Chondrocyte (in vitro differentiated cells): ENCODE results near the gene TTLL5. TPM values are rescaled to one million over a fixed set of nuclear protein-coding genes. Genes with fewer than 3 reads are reported as not detected.

Source experiments
- DNase-seq: peaks from one replicate; pipeline ENCODE4 v3.0.0; 2021; ENCODE audit warnings: mixed read lengths, low spot score
- H3K27ac Mint-ChIP-seq: one replicate; pipeline ENCODE4 v1.8.0; 2021; ENCODE audit warnings: mild to moderate bottlenecking, moderate library complexity, mixed read lengths; ENCODE audit not compliant: unreplicated experiment
- H3K27me3 Mint-ChIP-seq: 2 replicates; pipeline ENCODE4 v1.8.0; 2021; ENCODE audit warnings: low read depth, mixed read lengths
- H3K36me3 Mint-ChIP-seq: 2 replicates; pipeline ENCODE4 v1.8.0; 2021; ENCODE audit warnings: low read depth, mixed read lengths
- H3K4me1 Mint-ChIP-seq: 2 replicates; pipeline ENCODE4 v1.8.0; 2021; ENCODE audit warnings: low read depth, mild to moderate bottlenecking, mixed read lengths
- H3K4me3 Mint-ChIP-seq: one replicate; pipeline ENCODE4 v1.8.0; 2021; ENCODE audit warnings: mild to moderate bottlenecking, moderate library complexity, mixed read lengths; ENCODE audit not compliant: unreplicated experiment
- H3K9me3 Mint-ChIP-seq: 2 replicates; pipeline ENCODE4 v1.8.0; 2021; ENCODE audit warnings: low read depth, mixed read lengths
- CTCF ChIP-seq: fragments of 200-600 bp; sonication (generic); IDR thresholded peaks from 2 replicates; pipeline ENCODE4 v1.5.0; 2021; ENCODE audit warnings: antibody characterized with exemption, mild to moderate bottlenecking, moderate library complexity
- total RNA-seq: library from RNA; stranded (reverse); gene quantifications from 3 replicates; pipeline ENCODE4 v1.2.1, GENCODE V29; 2021

Gene TTLL5
- total RNA-seq, 1 donor from 2014 or later: 22.1 TPM

DNA sequence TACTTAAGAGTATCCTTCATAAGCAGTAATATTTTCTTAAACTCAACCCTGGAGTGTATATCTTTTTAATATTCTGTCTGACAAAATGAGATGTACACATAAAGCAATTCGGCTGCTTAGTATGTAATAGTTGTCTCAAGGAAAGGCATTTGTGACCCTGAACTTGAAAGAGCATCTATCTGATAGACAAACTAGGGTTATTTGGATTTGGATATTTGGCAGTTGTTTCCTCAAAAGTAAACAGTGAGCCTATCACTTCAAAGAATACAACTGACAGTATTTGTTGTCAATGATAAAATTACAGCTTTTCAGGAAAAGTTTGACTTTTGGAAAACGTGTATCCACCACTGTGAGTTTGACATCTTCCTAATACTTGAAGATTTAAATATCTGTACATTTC, 197.3 kb downstream of the TTLL5 start:
- H3K36me3 Mint-ChIP-seq: peaks cover 3% of the 10 kb centered on the region
- DNase-seq: no peak
- no peaks in the 10 kb centered on the region for H3K27me3 Mint-ChIP-seq
- no peaks in the 10 kb centered on the region for H3K9me3 Mint-ChIP-seq
- H3K4me3 Mint-ChIP-seq: no peak overlapping the region
- H3K27ac Mint-ChIP-seq: no peak overlapping the region
- H3K4me1 Mint-ChIP-seq: peaks cover 38% of the 10 kb centered on the region
- no peak for TF ChIP-seq CTCF

DNA sequence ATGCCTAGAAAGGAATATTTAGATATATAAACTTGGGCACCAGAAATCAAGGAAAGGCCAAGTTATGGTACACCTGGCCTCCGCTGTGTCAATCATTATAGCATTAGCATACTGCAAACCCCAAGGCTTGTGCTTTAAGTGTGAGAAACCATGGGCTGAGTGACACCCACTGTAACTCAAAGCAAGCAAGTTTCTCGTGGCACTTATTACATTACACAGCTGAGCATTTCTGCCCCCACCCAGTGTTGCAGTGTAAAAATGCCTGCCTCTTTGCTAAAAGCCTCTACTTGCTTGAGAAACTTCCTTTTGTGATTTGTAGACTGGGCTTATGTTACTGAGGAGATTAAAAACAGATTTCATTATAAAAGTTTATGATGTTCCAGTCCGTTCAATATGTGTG, 198.7 kb downstream of the TTLL5 start:
- Mint-ChIP-seq H3K4me3 (no peak overlapping the region), H3K36me3 (peaks cover 3% of the 10 kb centered on the region), H3K27me3 (no peaks in the 10 kb centered on the region), H3K9me3 (no peaks in the 10 kb centered on the region), H3K4me1 (peaks cover 41% of the 10 kb centered on the region), H3K27ac (peak overlapping the region; percentile 65)
- no peak for TF ChIP-seq CTCF
- DNase-seq: no peak

- TF ChIP-seq CTCF: no peak
- H3K36me3 Mint-ChIP-seq: peaks cover 3% of the 10 kb centered on the region
- no peaks in the 10 kb centered on the region for H3K27me3 Mint-ChIP-seq
- no peak overlapping the region for H3K4me3 Mint-ChIP-seq
- H3K27ac Mint-ChIP-seq: peak overlapping the region; percentile 64
- DNase-seq: no peak
- no peaks in the 10 kb centered on the region for H3K9me3 Mint-ChIP-seq
- H3K4me1 Mint-ChIP-seq: peaks cover 49% of the 10 kb centered on the region
Observed at GRCh38 chr14:75860561-75861160, 199.6 kb downstream of the TTLL5 start.

- Mint-ChIP-seq H3K4me1 (peaks cover 55% of the 10 kb centered on the region), H3K27me3 (no peaks in the 10 kb centered on the region), H3K9me3 (no peaks in the 10 kb centered on the region), H3K27ac (peak overlapping the region; percentile 64), H3K36me3 (peaks cover 3% of the 10 kb centered on the region), H3K4me3 (no peak overlapping the region)
- no peak for DNase-seq
- TF ChIP-seq CTCF: no peak
Observed at GRCh38 chr14:75861161-75861621, 200.1 kb downstream of the TTLL5 start.

DNA sequence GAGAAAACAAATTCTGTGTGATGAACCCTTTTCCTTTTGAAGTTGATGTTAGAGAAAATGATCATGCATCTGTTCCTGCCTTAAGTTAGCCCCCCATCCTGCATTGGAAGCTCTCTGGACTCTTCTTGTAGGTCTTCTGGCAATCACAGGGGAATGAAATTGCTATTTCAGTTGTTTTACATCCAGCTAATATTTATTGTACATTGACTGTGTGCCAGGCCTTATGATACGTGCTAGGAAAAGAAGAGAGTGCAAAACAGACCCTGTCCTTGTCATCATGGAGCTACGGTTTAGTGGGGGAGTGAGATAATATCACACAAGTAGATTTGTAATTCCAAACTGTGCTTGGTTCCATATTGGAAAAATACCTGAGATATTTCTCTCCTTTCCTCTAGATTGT, 202.2 kb downstream of the TTLL5 start:
- H3K4me1 Mint-ChIP-seq: peaks cover 74% of the 10 kb centered on the region

More for the DNA sequence above, 202.2 kb downstream of the TTLL5 start:
- TF ChIP-seq CTCF: no peak
- Mint-ChIP-seq H3K27me3 (no peaks in the 10 kb centered on the region), H3K27ac (no peak overlapping the region), H3K9me3 (no peaks in the 10 kb centered on the region), H3K4me3 (no peak overlapping the region), H3K36me3 (peaks cover 2% of the 10 kb centered on the region)
- DNase-seq: no peak
